ENCODE results near the gene MYO3B. TPM values are rescaled to one million over a fixed set of nuclear protein-coding genes. Genes with fewer than 3 reads are reported as not detected.

Gene MYO3B
- total RNA-seq, 2 donors from 2014 or later = 5.2 to 10.9 TPM

- H3K9me3 ChIP-seq (ENCODE audit: control insufficient read depth, low read length) = no peaks in the 10 kb centered on the region
These were observed 497.8 kb downstream of the MYO3B start for GRCh38 chr2:170675701-170676100.

DNA sequence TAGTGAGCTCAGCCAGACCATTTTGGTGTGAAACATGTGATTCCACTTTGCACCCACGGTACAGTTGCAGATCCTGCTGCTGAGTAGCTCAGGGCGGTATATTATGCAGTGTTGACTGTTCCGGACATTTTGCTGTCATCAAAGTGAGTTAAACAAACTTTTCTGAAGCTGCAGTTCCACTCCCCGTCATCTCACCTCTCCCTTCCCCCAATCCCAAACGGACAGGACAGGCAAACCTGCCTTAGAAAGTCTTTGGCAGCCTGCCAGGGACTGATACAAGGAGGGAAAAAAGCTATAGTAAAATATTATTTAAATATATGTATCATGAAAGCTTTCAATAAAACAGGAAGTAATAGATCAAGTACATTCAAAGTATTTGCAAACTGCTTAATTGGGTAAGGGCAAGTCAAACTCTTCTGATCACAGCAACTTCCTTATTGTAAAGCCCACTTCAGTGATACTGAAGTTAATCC, 501.7 kb downstream of the MYO3B start:
- H3K9me3 ChIP-seq (ENCODE audit: control insufficient read depth, low read length) = no peaks in the 10 kb centered on the region
- TF ChIP-seq CTCF (conservative IDR thresholded peaks at IDR 0.05) = no peak
- H3K4me1 ChIP-seq (ENCODE audit: control insufficient read depth, insufficient read depth, low read length) = peaks cover 14% of the 10 kb centered on the region
- 5 to 20% methylated on average over 2 to 4 of the region's 5 CpGs for WGBS, 2 experiments (ENCODE audit: insufficient coverage in 1 of 2, insufficient read length in 1 of 2)
- H3K36me3 ChIP-seq (ENCODE audit: control insufficient read depth, insufficient read depth, low read length) = no peaks in the 10 kb centered on the region
- Mint-ChIP-seq H3K27me3 (ENCODE audit: insufficient read depth) (no peaks in the 10 kb centered on the region), H3K4me1 (peaks cover 39% of the 10 kb centered on the region), H3K4me3 (peak overlapping the region; percentile 33), H3K36me3 (ENCODE audit: low read depth) (no peaks in the 10 kb centered on the region), H3K9me3 (no peaks in the 10 kb centered on the region), H3K27ac (peak overlapping the region; percentile 44)
- H3K27me3 ChIP-seq (ENCODE audit: control insufficient read depth, insufficient read depth, low read length, poor library complexity, severe bottlenecking) = no peaks in the 10 kb centered on the region
- DNase-seq = peak; percentile 74
- H3K27ac ChIP-seq (ENCODE audit: low read depth, low read length) = peak overlapping the region; percentile 22
- H3K9ac ChIP-seq (ENCODE audit: extremely low read depth, low read length, poor library complexity, severe bottlenecking) = peak overlapping the region; percentile 8
- H3K4me3 ChIP-seq (ENCODE audit: low read length) = peak overlapping the region; percentile 65

More at GRCh38 chr2:170675701-170676100, 497.8 kb downstream of the MYO3B start:
- Mint-ChIP-seq H3K27me3 (ENCODE audit: insufficient read depth) (no peaks in the 10 kb centered on the region), H3K36me3 (ENCODE audit: low read depth) (no peaks in the 10 kb centered on the region), H3K4me1 (peaks cover 25% of the 10 kb centered on the region), H3K27ac (no peak overlapping the region), H3K9me3 (no peaks in the 10 kb centered on the region), H3K4me3 (no peak overlapping the region)
- DNase-seq = no peak
- Histone ChIP-seq H3K9ac (ENCODE audit: extremely low read depth, low read length, poor library complexity, severe bottlenecking) (no peak overlapping the region), H3K4me3 (ENCODE audit: low read length) (no peak overlapping the region), H3K4me1 (ENCODE audit: control insufficient read depth, insufficient read depth, low read length) (peaks cover 14% of the 10 kb centered on the region), H3K36me3 (ENCODE audit: control insufficient read depth, insufficient read depth, low read length) (no peaks in the 10 kb centered on the region), H3K27me3 (ENCODE audit: control insufficient read depth, insufficient read depth, low read length, poor library complexity, severe bottlenecking) (no peaks in the 10 kb centered on the region), H3K27ac (ENCODE audit: low read depth, low read length) (no peak overlapping the region)
- WGBS, 2 experiments (ENCODE audit: insufficient coverage in 1 of 2, insufficient read length in 1 of 2) = 88 to 89% methylated on average over 2 to 6 of the region's 6 CpGs
- TF ChIP-seq CTCF (conservative IDR thresholded peaks at IDR 0.05) = no peak

DNA sequence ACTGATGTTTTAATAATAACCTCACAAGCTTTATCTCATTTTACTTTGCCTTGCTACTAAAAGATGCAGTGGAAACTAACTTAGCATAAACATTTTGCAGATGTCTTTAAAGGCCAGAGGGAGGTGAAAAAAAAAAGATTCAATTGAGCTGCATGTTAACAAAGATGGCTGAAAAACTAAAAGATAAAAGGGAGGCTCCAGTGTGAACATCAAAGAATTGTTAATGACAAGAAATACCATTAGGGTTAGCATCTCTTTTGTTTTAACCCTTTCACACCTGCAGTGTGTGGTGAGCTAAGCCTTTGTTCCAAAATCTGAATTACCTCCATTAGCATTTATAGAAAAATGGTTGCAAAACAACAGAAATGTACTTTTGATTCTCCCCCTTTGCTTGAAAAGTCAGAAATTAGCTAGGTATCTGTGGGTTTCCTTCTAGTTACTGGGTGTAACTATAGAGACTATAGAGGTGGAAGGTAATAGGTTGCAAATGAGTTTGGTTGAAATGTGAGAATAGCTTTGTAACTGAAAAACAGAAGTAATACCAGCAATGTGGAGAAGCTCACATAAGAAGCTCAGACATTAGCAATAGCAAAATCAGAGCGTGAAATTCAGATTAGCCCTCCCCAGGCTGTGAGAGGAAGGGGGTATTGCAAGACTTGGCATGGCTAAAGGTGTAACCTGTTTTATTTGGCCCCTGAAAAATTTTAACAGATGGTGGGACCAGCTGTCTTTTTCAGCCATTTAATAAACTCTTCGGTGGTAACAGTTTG, 502.4 kb downstream of the MYO3B start:
- H3K4me1 ChIP-seq (ENCODE audit: control insufficient read depth, insufficient read depth, low read length) = peaks cover 14% of the 10 kb centered on the region
- no peaks in the 10 kb centered on the region for H3K27me3 ChIP-seq (ENCODE audit: control insufficient read depth, insufficient read depth, low read length, poor library complexity, severe bottlenecking)
- peaks cover 35% of the 10 kb centered on the region for H3K4me1 Mint-ChIP-seq
- peak overlapping the region; percentile 65 for H3K4me3 ChIP-seq (ENCODE audit: low read length)
- peak overlapping the region; percentile 65 for H3K27ac Mint-ChIP-seq
- H3K27ac ChIP-seq (ENCODE audit: low read depth, low read length) = peak overlapping the region; percentile 22
- no peak overlapping the region for H3K9ac ChIP-seq (ENCODE audit: extremely low read depth, low read length, poor library complexity, severe bottlenecking)
- peak; percentile 58 for DNase-seq
- H3K4me3 Mint-ChIP-seq = no peak overlapping the region
- no peaks in the 10 kb centered on the region for H3K36me3 Mint-ChIP-seq (ENCODE audit: low read depth)
- no peaks in the 10 kb centered on the region for H3K36me3 ChIP-seq (ENCODE audit: control insufficient read depth, insufficient read depth, low read length)
- TF ChIP-seq CTCF (conservative IDR thresholded peaks at IDR 0.05) = no peak
- 6 to 15% methylated on average over 2 of the region's 2 CpGs for WGBS, 2 experiments (ENCODE audit: insufficient coverage in 1 of 2, insufficient read length in 1 of 2)
- no peaks in the 10 kb centered on the region for H3K27me3 Mint-ChIP-seq (ENCODE audit: insufficient read depth)
- no peaks in the 10 kb centered on the region for H3K9me3 ChIP-seq (ENCODE audit: control insufficient read depth, low read length)
- no peaks in the 10 kb centered on the region for H3K9me3 Mint-ChIP-seq
